ENCODE data around the gene MEFV. TPM values are rescaled to one million over a fixed set of nuclear protein-coding genes. Genes with fewer than 3 reads are reported as not detected.
A peak's percentile ranks its signal among the peaks of the same experiment; 100 is the strongest.
"Not testable (repeated sequence)": the region's sequence is repeated elsewhere in the genome, so short reads cannot be mapped to it uniquely, and the experiment has no call there.

The MEFV gene
- total RNA-seq, 1 donor from 2014 or later: not detected

DNA sequence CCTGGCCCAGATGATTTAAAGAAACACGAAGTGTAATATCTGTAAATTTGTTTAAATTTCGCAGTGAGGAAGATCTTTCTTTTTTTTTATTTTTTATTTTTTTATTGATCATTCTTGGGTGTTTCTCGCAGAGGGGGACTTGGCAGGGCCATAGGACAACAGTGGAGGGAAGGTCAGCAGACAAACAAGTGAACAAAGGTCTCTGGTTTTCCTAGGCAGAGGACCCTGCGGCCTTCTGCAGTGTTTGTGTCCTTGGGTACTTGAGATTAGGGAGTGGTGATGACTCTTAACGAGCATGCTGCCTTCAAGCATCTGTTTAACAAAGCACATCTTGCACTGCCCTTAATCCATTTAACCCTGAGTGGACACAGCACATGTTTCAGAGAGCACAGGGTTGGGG is 14.3 kb upstream of the MEFV start:
- not testable (repeated sequence) for DNase-seq (ENCODE audit: low read depth in 2 of 2)

DNA sequence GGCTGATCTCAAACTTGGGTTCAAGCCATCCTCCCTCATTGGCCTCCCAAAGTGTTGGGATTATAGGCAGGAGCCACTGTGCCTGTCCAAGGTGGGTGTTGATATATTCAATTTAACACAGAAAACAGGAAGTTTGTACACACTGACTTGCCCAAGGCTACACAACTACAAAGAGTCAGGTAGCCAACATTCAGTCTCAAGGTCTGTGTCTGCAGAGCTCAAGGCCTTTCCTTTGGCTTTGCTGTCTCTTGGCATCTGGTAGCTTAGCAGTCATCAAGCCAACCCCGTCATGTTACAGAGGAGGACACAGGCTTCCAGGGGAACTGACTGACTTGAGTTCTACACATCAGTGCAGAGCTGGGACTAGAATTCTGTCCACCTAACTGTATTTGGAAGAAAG is 11.9 kb upstream of the MEFV start:
- DNase-seq (ENCODE audit: low read depth in 2 of 2): no peak

DNA sequence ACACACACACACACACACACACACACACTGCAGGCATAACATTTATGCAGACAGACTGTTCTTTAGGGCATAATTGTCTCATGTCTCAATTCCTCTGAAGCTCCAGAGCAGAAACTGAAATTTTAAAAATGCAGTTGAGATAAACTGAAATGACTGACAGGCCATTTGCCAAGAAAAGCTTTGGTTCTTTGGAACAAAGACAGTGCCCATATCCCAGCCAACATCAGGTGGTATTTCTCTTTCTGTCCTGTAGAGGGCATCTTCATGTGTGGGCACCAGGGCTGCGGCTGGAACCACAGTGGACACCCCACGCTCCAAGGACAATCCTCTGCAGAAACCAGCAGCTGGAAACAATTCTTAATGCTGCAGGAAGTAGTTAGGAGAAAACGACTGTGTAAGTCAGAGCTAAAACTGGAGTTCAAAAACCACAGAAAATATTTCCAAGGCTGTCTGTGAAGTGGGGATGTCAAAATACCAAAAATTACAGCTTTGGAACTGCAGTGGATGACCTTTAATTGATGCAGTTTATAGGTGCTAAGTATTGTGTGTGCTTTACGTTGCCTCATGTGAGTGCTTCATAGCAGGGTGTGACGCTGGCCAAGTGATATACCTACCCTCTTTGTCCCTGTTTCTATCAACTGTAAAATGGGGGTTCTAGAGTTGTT is 10.6 kb upstream of the MEFV start:
- peak; percentile 47 to 55 for DNase-seq (ENCODE audit: low read depth in 2 of 2)

DNA sequence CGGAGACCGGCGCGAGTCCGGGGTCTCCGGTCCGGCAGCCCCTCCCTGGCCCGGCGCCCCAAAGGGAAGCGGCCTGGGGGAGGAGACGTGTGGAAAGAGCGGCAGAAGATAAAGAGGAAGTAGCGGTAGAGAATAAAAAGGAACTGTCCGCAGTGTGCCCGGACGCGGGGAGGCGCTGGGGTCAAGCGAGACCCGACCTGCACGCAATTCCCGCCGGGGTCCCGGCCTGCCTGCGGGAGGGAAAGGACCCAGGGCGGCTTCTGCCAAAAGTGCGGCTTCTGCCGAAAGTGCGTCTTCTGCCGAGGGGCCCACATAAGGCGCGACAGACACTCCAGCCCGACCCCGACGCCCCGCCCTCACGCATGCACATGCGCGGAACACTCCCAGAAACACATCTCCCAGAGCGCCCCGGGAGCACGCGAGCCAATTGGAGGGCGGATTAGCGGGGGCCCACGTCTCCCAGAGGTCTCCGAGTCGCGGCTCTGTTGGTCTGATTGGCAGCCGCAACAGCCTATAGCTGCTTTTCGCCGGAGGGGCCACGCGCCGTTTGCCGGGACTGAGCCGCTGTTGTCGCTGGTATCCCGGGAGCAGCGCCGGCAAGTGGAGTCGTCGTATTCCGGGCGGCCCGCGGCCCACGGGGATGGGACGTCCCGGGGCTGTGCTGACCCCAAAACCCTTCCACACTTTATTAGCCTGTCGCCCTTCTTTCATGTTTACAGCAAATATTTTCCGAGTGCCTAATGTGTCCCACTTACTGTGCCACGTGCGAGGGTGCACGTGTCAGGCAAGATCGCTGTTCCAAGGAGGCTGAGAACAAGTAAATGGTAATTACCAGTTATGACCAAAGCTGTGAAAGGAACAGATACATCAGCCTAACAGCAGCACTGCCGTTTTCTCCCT is 8.0 kb upstream of the MEFV start:
- DNase-seq (ENCODE audit: low read depth in 2 of 2): peak; percentile 93 to 99

GRCh38 chr16:3262517-3262916 is 6.1 kb upstream of the MEFV start:
- DNase-seq (ENCODE audit: low read depth in 2 of 2): no peak

DNA sequence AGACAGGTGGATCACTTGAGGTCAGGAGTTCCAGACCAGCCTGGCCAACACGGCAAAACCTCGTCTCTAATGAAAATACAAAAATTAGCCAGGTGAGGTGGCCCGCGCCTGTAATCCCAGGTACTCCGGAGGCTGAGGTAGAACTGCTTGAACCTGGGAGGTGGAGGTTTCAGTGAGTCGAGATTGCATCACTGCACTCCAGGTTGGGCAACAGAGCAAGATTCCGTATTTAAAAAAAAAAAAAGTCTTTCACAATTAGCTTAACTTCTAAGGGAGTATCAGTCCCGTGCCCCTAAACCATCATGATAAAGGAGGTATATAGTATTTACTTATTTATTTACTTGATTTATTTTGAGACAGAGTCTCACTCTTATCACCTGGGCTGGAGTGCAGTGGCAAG is 3.4 kb upstream of the MEFV start:
- DNase-seq (ENCODE audit: low read depth in 2 of 2): no peak

GRCh38 chr16:3256866-3257465 is 533 bp upstream of the MEFV start:
- no peak for DNase-seq (ENCODE audit: low read depth in 2 of 2)

DNA sequence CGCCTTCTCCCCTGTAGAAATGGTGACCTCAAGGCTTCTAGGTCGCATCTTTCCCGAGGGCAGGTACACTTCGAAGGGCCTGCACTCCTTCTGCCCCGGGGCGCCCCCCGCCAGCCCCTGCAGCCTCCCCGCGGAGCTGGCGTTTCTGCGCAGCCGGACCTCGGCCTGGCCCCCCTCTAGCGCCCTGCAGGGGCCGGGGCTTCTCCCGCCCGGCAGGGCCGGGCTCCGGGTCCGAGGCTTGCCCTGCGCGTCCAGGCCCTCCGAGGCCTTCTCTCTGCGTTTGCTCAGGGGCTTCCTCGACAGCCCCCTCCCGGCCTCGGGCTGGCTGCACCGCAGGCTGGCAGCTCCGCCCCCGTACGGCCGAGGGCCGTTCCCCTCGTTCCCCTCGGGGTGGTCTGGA is 2.1 kb downstream of the MEFV start:
- no peak for DNase-seq (ENCODE audit: low read depth in 2 of 2)

- no peak for DNase-seq (ENCODE audit: low read depth in 2 of 2)
Observed at GRCh38 chr16:3252967-3253366, 3.5 kb downstream of the MEFV start.

GRCh38 chr16:3249451-3249850 is 7.0 kb downstream of the MEFV start:
- DNase-seq (ENCODE audit: low read depth in 2 of 2): no peak

DNA sequence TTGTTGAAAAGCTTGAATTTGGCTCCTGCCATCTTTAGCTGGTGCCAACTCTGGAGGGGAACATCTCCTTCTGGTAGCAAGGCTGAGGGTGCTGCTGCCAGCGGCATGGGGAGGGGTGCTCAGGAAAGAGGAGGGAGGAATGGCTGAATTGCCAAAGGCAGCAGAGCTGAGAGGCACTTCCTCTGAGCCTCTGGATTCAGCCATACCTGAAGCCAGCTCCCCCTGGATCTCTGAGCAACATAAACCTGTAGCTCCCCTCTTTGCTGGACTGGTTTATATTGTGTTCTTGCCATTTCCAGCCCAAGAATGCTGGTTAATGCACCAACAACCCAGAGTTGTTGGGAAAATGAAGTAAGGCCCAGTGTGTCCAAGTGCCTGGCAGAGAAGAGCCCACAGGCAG is 7.4 kb downstream of the MEFV start:
- no peak for DNase-seq (ENCODE audit: low read depth in 2 of 2)

- no peak for DNase-seq (ENCODE audit: low read depth in 2 of 2)
Observed at GRCh38 chr16:3248596-3248995, 7.8 kb downstream of the MEFV start.

DNA sequence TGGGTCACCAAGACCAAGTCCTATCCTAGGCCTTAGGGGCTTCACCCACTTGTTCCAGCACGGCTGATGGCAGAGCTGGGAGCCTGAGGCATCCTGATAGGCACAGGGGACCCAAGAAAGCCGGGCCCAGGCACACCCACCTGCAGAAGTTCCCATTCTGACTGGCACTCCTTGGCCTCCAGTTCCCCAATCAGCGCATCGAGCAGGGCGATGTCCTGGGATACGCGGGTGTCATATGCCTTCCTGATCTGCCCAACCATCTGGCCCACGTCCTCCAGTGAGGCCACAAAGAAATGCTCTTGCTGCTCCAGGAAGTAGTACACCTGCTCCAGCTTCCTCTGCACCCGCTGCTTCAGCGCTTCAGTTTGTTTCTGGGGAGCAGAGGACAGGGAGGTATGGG is 9.6 kb downstream of the MEFV start:
- no peak for DNase-seq (ENCODE audit: low read depth in 2 of 2)

DNA sequence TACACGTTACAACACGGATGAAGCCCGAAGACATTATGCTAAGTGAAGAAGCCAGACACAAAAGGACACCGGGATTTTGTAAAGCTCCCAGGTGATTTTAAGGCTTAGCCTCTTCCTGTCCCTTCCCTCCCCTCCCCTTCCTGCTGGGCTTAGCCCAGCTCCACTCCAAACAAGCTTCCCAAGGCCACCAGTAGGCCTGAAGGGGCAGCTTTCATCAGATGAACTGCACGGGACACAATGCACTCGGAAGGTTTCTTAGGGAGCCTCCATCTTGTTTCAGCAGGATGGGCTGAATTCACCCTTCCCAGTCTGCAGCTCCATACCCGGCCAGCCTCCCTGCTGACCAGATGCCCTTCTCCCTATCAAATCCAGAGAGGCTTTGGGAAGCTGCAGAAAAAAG is 10.4 kb downstream of the MEFV start:
- no peak for DNase-seq (ENCODE audit: low read depth in 2 of 2)

DNA sequence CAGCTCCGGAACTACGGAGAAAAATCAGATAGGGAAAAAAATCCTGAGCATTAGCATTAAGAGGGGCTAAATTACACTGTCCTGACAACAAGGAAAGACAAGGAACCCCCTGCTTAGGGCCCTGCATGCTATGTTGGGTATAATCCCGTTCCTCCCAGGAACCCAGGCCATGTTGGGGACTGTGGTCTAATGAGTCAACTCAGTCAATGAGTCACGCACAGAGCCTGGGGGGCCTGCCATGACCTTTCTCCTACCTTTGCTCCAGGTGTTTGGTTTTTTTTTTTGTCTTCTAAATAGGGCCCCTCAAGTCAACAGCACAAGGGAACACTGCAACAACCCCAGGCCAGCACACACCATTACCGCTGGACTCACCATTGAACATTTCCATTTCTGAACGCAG is 12.6 kb downstream of the MEFV start:
- no peak for DNase-seq (ENCODE audit: low read depth in 2 of 2)

- no peak for DNase-seq (ENCODE audit: low read depth in 2 of 2)
Observed at GRCh38 chr16:3242709-3243108, 13.7 kb downstream of the MEFV start.

DNA sequence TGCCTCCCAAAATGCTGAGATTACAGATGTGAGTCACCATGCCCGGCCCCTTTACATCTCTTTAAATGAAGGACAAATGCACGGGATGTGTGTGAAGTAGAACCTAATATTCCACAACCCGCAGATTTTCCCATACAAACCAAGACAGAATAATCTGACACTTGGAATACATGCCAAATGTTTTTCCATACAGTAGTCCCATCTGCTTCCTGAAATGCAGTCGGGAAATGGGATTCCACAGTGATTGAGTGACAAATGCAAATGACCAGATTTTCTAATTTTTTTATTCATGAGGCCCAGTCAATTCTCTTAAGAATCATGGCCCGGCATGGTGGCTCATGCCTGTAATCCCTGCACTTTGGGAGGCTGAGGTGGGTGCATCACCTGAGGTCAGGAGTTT is 14.7 kb downstream of the MEFV start:
- DNase-seq (ENCODE audit: low read depth in 2 of 2): no peak

DNA sequence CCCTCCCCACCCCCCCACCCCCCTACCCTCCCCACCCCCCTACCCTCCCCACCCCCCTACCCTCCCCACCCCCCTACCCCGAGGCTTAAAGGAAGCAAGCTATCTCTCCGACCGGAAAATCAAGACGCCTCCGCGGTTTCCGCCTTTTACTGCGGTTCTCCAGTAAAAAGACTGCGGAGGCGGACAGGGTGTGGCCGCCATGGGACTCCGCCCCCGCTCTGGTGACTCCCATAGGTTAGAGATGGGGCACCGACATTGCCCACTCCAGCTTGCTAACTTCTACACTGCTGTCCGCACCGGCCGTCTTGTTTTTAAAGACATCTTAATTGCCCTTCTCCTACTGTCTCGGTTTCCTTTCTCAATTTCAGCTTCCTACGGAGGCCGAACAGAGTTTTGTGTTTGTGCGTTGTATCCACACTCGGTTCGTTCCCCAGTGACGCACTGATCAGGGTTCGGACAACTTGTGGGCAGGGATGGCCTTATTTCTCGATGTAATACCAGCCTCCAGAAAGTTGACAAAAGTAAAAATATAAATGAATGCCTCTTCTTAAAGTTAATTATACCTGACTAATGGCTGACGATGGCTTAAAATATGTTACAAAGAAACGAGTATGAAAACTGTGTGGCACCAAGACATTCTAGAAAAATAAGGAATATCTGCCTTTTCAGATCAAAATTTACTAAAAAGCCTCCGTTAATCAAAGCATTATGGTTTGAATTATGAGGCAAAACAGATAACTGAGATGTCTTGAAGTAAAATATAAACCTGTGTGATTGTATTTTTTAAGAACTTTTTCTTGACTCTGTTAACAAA is 20.4 kb downstream of the MEFV start:
- DNase-seq (ENCODE audit: low read depth in 2 of 2): no peak

GRCh38 chr16:3234857-3235561 is 21.4 kb downstream of the MEFV start, which contains the start of gene ZNF200:
TSS of gene ZNF200 (minus strand) at chr16:3235158. CDS start at chr16:3233755, 1,403 bp downstream.
- DNase-seq (ENCODE audit: low read depth in 2 of 2): peak; percentile 86 to 98

DNA sequence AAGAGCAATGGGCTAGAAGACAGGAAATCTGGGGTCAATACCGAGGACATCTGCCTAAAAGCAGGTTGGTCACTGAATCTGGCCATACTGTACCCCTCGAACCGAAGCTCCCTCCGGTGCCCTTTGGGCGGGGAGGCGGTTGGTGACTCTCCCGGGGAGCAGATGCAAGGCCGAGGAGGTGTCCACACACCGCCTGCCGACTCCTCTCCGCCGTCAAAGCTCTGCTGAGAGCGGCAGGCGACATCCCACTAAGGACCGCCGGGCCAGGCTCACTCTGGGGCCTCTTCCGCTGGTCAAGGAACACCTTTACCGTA is 21.9 kb downstream of the MEFV start:
- no peak for DNase-seq (ENCODE audit: low read depth in 2 of 2)

DNA sequence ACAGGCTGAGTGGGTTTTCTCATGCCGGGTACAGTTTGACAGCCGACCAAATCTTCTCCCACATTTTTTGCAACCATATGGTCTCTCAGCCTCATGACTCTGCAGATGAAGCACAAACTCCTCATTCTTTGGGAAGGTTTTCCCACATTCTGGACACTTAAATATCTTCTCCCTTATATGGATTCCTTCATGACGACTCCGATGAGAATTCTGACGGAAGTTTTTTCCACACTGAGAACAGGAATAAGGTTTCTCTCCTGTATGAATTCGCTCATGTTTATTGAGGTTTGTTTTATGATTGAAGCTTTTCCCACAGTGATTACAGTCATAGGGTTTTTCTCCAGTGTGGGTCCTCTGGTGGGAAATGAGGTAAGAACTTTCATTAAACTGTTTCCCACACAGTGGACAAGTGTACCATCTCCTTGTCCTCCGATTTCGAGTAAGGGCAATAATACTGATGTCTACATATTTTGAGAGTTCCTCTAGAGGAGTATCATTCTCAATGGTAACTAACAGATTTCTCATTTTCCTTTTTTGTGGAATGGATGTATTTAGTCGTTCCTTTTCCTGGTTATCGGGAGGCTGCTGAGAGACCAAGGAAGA is 32.4 kb downstream of the MEFV start:
- no peak for DNase-seq (ENCODE audit: low read depth in 2 of 2)
